GM23338 (cell line): ENCODE results near the gene ATXN7L3.

ENCODE experiments used
- CREB1 ChIP-seq: fragments of 250-450 bp; sonication (Bioruptor Pico); IDR thresholded peaks from 2 replicates; pipeline ENCODE4 v1.5.0; 2020; ENCODE audit warnings: low read depth, mild to moderate bottlenecking, moderate library complexity
- EZH2 ChIP-seq: fragments of 200-600 bp; sonication (generic); IDR thresholded peaks from one replicate; pipeline ENCODE4 v1.8.0; 2017; ENCODE audit warnings: antibody characterized with exemption, mild to moderate bottlenecking, low read depth; ENCODE audit not compliant: unreplicated experiment
- EZH2phosphoT487 ChIP-seq: fragments of 200-600 bp; sonication (generic); IDR thresholded peaks from one replicate; pipeline ENCODE4 v1.8.1; 2018; ENCODE audit warnings: antibody characterized with exemption; ENCODE audit not compliant: unreplicated experiment
- NANOG ChIP-seq: IDR thresholded peaks from 2 replicates; pipeline ENCODE4 v1.6.1; 2016; ENCODE audit warnings: antibody characterized with exemption, borderline replicate concordance
- POLR2AphosphoS5 ChIP-seq: IDR thresholded peaks from 2 replicates; pipeline ENCODE4 v1.6.1; 2016; ENCODE audit warnings: antibody characterized with exemption, low read depth
- STAT1 ChIP-seq: IDR thresholded peaks from one replicate; pipeline ENCODE4 v1.6.1; 2016; ENCODE audit warnings: antibody characterized with exemption; ENCODE audit not compliant: unreplicated experiment
- ZNF331 ChIP-seq: fragments of 250-450 bp; sonication (Bioruptor Pico); IDR thresholded peaks from 2 replicates; pipeline ENCODE4 v1.5.0; 2020; ENCODE audit warnings: low read depth, mild to moderate bottlenecking, moderate library complexity
- TF ChIP-seq, protein P1 (sequence below), 2 experiments: fragments of 200-600 bp in 1 of 2; sonication (generic) in 1 of 2; conservative IDR thresholded peaks; 2 replicates each; pipeline versions ENCODE4 v1.5.1 to v1.6.1; 2016 to 2017; ENCODE audit warnings: antibody characterized with exemption in 2 of 2, low read depth in 2 of 2, mild to moderate bottlenecking in 2 of 2, moderate library complexity in 1 of 2
- TF ChIP-seq, protein P2 (sequence below): IDR thresholded peaks from one replicate; pipeline ENCODE4 v1.6.1; 2018; ENCODE audit warnings: antibody characterized with exemption; ENCODE audit not compliant: unreplicated experiment
- TF ChIP-seq, protein P3 (sequence below): IDR thresholded peaks from 2 replicates; pipeline ENCODE4 v1.6.1; 2016; ENCODE audit warnings: antibody characterized with exemption

DNA sequence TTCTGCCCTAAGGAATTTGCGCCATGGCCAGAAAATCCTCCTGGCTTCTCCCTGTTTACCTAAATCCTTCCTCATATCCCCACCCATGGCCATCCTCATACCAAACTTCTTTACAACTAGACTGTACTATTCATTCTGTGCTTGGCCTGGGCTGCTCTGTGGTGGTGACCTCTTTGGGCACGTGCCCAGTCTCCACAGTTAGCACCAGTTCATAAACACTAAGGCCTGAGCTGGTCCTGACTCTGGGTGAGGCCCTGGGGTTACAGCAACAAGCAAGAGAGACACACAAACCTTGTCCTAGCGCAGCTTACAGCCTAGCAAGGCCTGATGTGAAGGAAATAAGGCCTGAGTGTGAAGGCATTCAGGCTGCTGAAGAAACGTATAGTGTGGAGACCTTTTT lies 3.1 kb upstream of the ATXN7L3 start:
- TF ChIP-seq, protein P1, sequence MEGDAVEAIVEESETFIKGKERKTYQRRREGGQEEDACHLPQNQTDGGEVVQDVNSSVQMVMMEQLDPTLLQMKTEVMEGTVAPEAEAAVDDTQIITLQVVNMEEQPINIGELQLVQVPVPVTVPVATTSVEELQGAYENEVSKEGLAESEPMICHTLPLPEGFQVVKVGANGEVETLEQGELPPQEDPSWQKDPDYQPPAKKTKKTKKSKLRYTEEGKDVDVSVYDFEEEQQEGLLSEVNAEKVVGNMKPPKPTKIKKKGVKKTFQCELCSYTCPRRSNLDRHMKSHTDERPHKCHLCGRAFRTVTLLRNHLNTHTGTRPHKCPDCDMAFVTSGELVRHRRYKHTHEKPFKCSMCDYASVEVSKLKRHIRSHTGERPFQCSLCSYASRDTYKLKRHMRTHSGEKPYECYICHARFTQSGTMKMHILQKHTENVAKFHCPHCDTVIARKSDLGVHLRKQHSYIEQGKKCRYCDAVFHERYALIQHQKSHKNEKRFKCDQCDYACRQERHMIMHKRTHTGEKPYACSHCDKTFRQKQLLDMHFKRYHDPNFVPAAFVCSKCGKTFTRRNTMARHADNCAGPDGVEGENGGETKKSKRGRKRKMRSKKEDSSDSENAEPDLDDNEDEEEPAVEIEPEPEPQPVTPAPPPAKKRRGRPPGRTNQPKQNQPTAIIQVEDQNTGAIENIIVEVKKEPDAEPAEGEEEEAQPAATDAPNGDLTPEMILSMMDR (conservative IDR thresholded peaks at IDR 0.05; ENCODE audit: low read depth in 2 of 2), result no peak
- TF ChIP-seq, protein P2, sequence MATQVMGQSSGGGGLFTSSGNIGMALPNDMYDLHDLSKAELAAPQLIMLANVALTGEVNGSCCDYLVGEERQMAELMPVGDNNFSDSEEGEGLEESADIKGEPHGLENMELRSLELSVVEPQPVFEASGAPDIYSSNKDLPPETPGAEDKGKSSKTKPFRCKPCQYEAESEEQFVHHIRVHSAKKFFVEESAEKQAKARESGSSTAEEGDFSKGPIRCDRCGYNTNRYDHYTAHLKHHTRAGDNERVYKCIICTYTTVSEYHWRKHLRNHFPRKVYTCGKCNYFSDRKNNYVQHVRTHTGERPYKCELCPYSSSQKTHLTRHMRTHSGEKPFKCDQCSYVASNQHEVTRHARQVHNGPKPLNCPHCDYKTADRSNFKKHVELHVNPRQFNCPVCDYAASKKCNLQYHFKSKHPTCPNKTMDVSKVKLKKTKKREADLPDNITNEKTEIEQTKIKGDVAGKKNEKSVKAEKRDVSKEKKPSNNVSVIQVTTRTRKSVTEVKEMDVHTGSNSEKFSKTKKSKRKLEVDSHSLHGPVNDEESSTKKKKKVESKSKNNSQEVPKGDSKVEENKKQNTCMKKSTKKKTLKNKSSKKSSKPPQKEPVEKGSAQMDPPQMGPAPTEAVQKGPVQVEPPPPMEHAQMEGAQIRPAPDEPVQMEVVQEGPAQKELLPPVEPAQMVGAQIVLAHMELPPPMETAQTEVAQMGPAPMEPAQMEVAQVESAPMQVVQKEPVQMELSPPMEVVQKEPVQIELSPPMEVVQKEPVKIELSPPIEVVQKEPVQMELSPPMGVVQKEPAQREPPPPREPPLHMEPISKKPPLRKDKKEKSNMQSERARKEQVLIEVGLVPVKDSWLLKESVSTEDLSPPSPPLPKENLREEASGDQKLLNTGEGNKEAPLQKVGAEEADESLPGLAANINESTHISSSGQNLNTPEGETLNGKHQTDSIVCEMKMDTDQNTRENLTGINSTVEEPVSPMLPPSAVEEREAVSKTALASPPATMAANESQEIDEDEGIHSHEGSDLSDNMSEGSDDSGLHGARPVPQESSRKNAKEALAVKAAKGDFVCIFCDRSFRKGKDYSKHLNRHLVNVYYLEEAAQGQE, result no peak
- TF ChIP-seq POLR2AphosphoS5, result no peak
- TF ChIP-seq EZH2, result no peak
- no peak for TF ChIP-seq CREB1 (CRISPR knock-in tag)
- TF ChIP-seq, protein P3, sequence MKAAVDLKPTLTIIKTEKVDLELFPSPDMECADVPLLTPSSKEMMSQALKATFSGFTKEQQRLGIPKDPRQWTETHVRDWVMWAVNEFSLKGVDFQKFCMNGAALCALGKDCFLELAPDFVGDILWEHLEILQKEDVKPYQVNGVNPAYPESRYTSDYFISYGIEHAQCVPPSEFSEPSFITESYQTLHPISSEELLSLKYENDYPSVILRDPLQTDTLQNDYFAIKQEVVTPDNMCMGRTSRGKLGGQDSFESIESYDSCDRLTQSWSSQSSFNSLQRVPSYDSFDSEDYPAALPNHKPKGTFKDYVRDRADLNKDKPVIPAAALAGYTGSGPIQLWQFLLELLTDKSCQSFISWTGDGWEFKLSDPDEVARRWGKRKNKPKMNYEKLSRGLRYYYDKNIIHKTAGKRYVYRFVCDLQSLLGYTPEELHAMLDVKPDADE, result no peak
- TF ChIP-seq EZH2phosphoT487, result no peak
- TF ChIP-seq ZNF331 (CRISPR knock-in tag), result no peak
- TF ChIP-seq NANOG, result no peak
- no peak for TF ChIP-seq STAT1
